Keratinocyte (primary cell): ENCODE data around the gene PTMA. TPM values are rescaled to one million over a fixed set of nuclear protein-coding genes. Genes with fewer than 3 reads are reported as not detected.

ENCODE experiments used
- DNase-seq: peaks from one replicate; pipeline ENCODE4 v3.0.0-alpha.2; 2011; ENCODE audit warnings: low read depth, missing footprints, low spot score
- FAIRE-seq: peaks from 2 replicates; lab custom pipeline; 2011; peaks lifted over from hg19 to GRCh38; lab: Jason Lieb, UNC
- H2AFZ ChIP-seq: 2 replicates; pipeline ENCODE4 v1.6.0; 2012; ENCODE audit warnings: low read length, control low read depth, inconsistent platforms; ENCODE audit not compliant: control insufficient read depth
- H3K27ac ChIP-seq: 2 replicates; pipeline ENCODE4 v1.5.1; 2011; ENCODE audit warnings: low read length; ENCODE audit not compliant: control insufficient read depth, insufficient read depth
- H3K27me3 ChIP-seq: 3 replicates; pipeline ENCODE4 v1.6.0; 2011; ENCODE audit warnings: low read length; ENCODE audit not compliant: control insufficient read depth, insufficient read depth; ENCODE audit errors: extremely low read depth
- H3K36me3 ChIP-seq, 2 experiments: 2 replicates in 1 of 2; 3 replicates in 1 of 2; pipeline ENCODE4 v1.5.1; 2011; ENCODE audit warnings: low read length in 2 of 2, mild to moderate bottlenecking in 1 of 2; ENCODE audit not compliant: control insufficient read depth in 2 of 2, insufficient read depth in 2 of 2; ENCODE audit errors: extremely low read depth in 1 of 2
- H3K4me1 ChIP-seq: 3 replicates; pipeline ENCODE4 v1.5.1; 2011; ENCODE audit warnings: low read length; ENCODE audit not compliant: control insufficient read depth, insufficient read depth; ENCODE audit errors: extremely low read depth
- H3K4me2 ChIP-seq: 3 replicates; pipeline ENCODE4 v1.6.0; 2011; ENCODE audit warnings: low read depth, low read length; ENCODE audit not compliant: control insufficient read depth, insufficient read depth; ENCODE audit errors: extremely low read depth
- H3K4me3 ChIP-seq, 3 experiments: fragments of 200-600 bp in 1 of 3; sonication (generic) in 1 of 3; 2 replicates in 2 of 3; 3 replicates in 1 of 3; pipeline ENCODE4 v1.5.1; 2011 to 2016; ENCODE audit warnings: low read length in 3 of 3, mild to moderate bottlenecking in 3 of 3, control low read depth in 2 of 3, inconsistent platforms in 1 of 3, low read depth in 1 of 3, mixed read lengths in 1 of 3, mixed run types in 1 of 3, moderate library complexity in 1 of 3; ENCODE audit not compliant: control insufficient read depth in 2 of 3, insufficient read depth in 2 of 3; ENCODE audit errors: extremely low read depth in 1 of 3
- H3K79me2 ChIP-seq: 2 replicates; pipeline ENCODE4 v1.6.0; 2012; ENCODE audit warnings: low read length; ENCODE audit not compliant: control insufficient read depth, insufficient read depth
- H3K9ac ChIP-seq: 3 replicates; pipeline ENCODE4 v1.6.0; 2011; ENCODE audit warnings: low read length; ENCODE audit not compliant: control insufficient read depth, insufficient read depth; ENCODE audit errors: extremely low read depth
- H3K9me1 ChIP-seq: 3 replicates; pipeline ENCODE4 v1.6.0; 2011; ENCODE audit warnings: low read length; ENCODE audit not compliant: control insufficient read depth, insufficient read depth; ENCODE audit errors: extremely low read depth
- H3K9me3 ChIP-seq: 2 replicates; pipeline ENCODE4 v1.5.1; 2012; ENCODE audit warnings: low read depth, low read length; ENCODE audit not compliant: control insufficient read depth
- H4K20me1 ChIP-seq: 3 replicates; pipeline ENCODE4 v1.6.0; 2011; ENCODE audit warnings: low read length; ENCODE audit not compliant: control insufficient read depth, insufficient read depth; ENCODE audit errors: extremely low read depth
- EZH2 ChIP-seq: IDR thresholded peaks from one replicate; pipeline ENCODE4 v1.6.1; 2012; ENCODE audit warnings: inconsistent platforms, mild to moderate bottlenecking, low read length, moderate library complexity
- dilution Hi-C: fragments of 300-500 bp; cut with MboI; formaldehyde crosslinking; loops from one replicate; pipeline ENCODE4 v1.7.0; 2020; ENCODE audit warnings: low sequenced_read_pairs; ENCODE audit not compliant: extremely low pct_ligation_motif_present
- polyA plus RNA-seq, 5 experiments: library from polyadenylated mRNA; depleted of rRNA in 3 of 5; stranded (reverse) in 3 of 5; stranded (forward) in 1 of 5; unstranded in 1 of 5; fragments of >200 nt; gene quantifications; 1 replicate in 1 of 5; 2 replicates in 3 of 5; 3 replicates in 1 of 5; pipeline versions ENCODE4 v1.2.1 to v1.2.3, GENCODE V29; 2011 to 2012; ENCODE audit warnings: missing spikeins in 2 of 5, low read depth in 1 of 5, low replicate concordance in 1 of 5
- TF ChIP-seq, protein P1 (sequence below), 3 experiments: IDR thresholded peaks in 1 of 3; conservative IDR thresholded peaks in 1 of 3; optimal IDR thresholded peaks in 1 of 3; 2 replicates in 2 of 3; 3 replicates in 1 of 3; pipeline versions ENCODE3 to v1.5.1; 2011; ENCODE audit warnings: low read length in 3 of 3, mild to moderate bottlenecking in 3 of 3, moderate library complexity in 2 of 3, control low read depth in 1 of 3, inconsistent platforms in 1 of 3; ENCODE audit not compliant: insufficient read depth in 2 of 3; ENCODE audit errors: extremely low read depth in 1 of 3

The PTMA gene
- polyA plus RNA-seq, 1 donor (not counting 4 experiments of a cell fraction or from before 2014, with no cell fraction given): 598 TPM

- Histone ChIP-seq H3K27ac (no peak overlapping the region), H4K20me1 (no peaks in the 10 kb centered on the region), H3K9ac (no peak overlapping the region), H3K4me1 (peaks cover 40% of the 10 kb centered on the region), H2AFZ (no peak overlapping the region), H3K27me3 (no peaks in the 10 kb centered on the region), H3K9me3 (no peaks in the 10 kb centered on the region), H3K4me2 (no peak overlapping the region), H3K36me3 (no peaks in the 10 kb centered on the region), H3K9me1 (no peaks in the 10 kb centered on the region), H3K4me3 (no peak overlapping the region), H3K79me2 (no peaks in the 10 kb centered on the region)
- TF ChIP-seq, protein P1, sequence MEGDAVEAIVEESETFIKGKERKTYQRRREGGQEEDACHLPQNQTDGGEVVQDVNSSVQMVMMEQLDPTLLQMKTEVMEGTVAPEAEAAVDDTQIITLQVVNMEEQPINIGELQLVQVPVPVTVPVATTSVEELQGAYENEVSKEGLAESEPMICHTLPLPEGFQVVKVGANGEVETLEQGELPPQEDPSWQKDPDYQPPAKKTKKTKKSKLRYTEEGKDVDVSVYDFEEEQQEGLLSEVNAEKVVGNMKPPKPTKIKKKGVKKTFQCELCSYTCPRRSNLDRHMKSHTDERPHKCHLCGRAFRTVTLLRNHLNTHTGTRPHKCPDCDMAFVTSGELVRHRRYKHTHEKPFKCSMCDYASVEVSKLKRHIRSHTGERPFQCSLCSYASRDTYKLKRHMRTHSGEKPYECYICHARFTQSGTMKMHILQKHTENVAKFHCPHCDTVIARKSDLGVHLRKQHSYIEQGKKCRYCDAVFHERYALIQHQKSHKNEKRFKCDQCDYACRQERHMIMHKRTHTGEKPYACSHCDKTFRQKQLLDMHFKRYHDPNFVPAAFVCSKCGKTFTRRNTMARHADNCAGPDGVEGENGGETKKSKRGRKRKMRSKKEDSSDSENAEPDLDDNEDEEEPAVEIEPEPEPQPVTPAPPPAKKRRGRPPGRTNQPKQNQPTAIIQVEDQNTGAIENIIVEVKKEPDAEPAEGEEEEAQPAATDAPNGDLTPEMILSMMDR (optimal IDR thresholded peaks at IDR 0.05 in 1 of 3, IDR thresholded peaks at IDR 0.05 in 1 of 3, conservative IDR thresholded peaks at IDR 0.05 in 1 of 3; ENCODE audit: extremely low read depth in 1 of 3, insufficient read depth in 2 of 3, low read length in 3 of 3): no peak
- TF ChIP-seq EZH2: no peak
- no peak for FAIRE-seq
- dilution Hi-C loops: no loop called here
- DNase-seq: no peak
Measured at GRCh38 chr2:231668981-231669380, 39.3 kb upstream of the PTMA start.

GRCh38 chr2:231671270-231672050 is 36.9 kb upstream of the PTMA start:
- Histone ChIP-seq H3K9me1 (no peaks in the 10 kb centered on the region), H3K4me1 (peaks cover 43% of the 10 kb centered on the region), H3K27ac (no peak overlapping the region), H3K9ac (no peak overlapping the region), H3K4me2 (no peak overlapping the region), H3K79me2 (no peaks in the 10 kb centered on the region), H3K36me3 (no peaks in the 10 kb centered on the region), H2AFZ (peak overlapping the region; percentile 53), H4K20me1 (no peaks in the 10 kb centered on the region), H3K9me3 (no peaks in the 10 kb centered on the region), H3K4me3 (no peak overlapping the region), H3K27me3 (no peaks in the 10 kb centered on the region)
- dilution Hi-C loops: no loop called here
- FAIRE-seq (no peak), DNase-seq (no peak)
- no peak for TF ChIP-seq EZH2
- TF ChIP-seq, protein P1 (optimal IDR thresholded peaks at IDR 0.05 in 1 of 3, IDR thresholded peaks at IDR 0.05 in 1 of 3, conservative IDR thresholded peaks at IDR 0.05 in 1 of 3; ENCODE audit: extremely low read depth in 1 of 3, insufficient read depth in 2 of 3, low read length in 3 of 3): no peak
